Endometrium (tissue), 2 donors: ENCODE results near the gene CAST.

ENCODE experiments used
- FAIRE-seq: peaks from 2 replicates; lab custom pipeline; 2012; peaks lifted over from hg19 to GRCh38; lab: Jason Lieb, UNC
- donor health status: control.
- donor health status: control.

CAST gene

GRCh38 chr5:96781031-96781971 lies 119.1 kb downstream of the CAST start:
- FAIRE-seq: peak; percentile 23

- no peak for FAIRE-seq
Measured at GRCh38 chr5:96783326-96783725, 121.2 kb downstream of the CAST start.

GRCh38 chr5:96785326-96786109 lies 123.3 kb downstream of the CAST start:
- FAIRE-seq: no peak

- no peak for FAIRE-seq
Measured at GRCh38 chr5:96788112-96788749, 126.1 kb downstream of the CAST start.

GRCh38 chr5:96789794-96790330 lies 127.7 kb downstream of the CAST start:
- no peak for FAIRE-seq

- FAIRE-seq: no peak
Measured at GRCh38 chr5:96790961-96791504, 128.9 kb downstream of the CAST start.

GRCh38 chr5:96794757-96795156 lies 132.6 kb downstream of the CAST start:
- no peak for FAIRE-seq

GRCh38 chr5:96795626-96796025 lies 133.4 kb downstream of the CAST start:
- no peak for FAIRE-seq

GRCh38 chr5:96796434-96796833 lies 134.3 kb downstream of the CAST start:
- FAIRE-seq: no peak

GRCh38 chr5:96801718-96802117 lies 139.5 kb downstream of the CAST start:
- FAIRE-seq: peak; percentile 8

- FAIRE-seq: no peak
Measured at GRCh38 chr5:96807075-96807654, 145.0 kb downstream of the CAST start.

- no peak for FAIRE-seq
Measured at GRCh38 chr5:96808541-96808828, 146.3 kb downstream of the CAST start.

- no peak for FAIRE-seq
Measured at GRCh38 chr5:96808868-96809558, 146.8 kb downstream of the CAST start.

GRCh38 chr5:96809921-96810320 lies 147.7 kb downstream of the CAST start:
- FAIRE-seq: no peak

- FAIRE-seq: no peak
Measured at GRCh38 chr5:96812851-96813250, 150.7 kb downstream of the CAST start.

- FAIRE-seq: no peak
Measured at GRCh38 chr5:96814041-96814440, 151.9 kb downstream of the CAST start.

GRCh38 chr5:96816411-96816939 lies 154.3 kb downstream of the CAST start:
- FAIRE-seq: no peak

GRCh38 chr5:96816991-96817390 lies 154.8 kb downstream of the CAST start:
- no peak for FAIRE-seq

GRCh38 chr5:96817506-96817905 lies 155.3 kb downstream of the CAST start:
- FAIRE-seq: no peak

GRCh38 chr5:96818125-96818788 lies 156.1 kb downstream of the CAST start:
- FAIRE-seq: no peak
